Activated T-cell treated with anti-CD3 and anti-CD28 coated beads, Interleukin-2, amount 50 U/mL, for 48 hours (primary cell): ENCODE data around the gene SOAT2.
"Not testable (repeated sequence)": the region's sequence is repeated elsewhere in the genome, so short reads cannot be mapped to it uniquely, and the experiment has no call there.

ENCODE experiments used
- DNase-seq, 2 experiments: peaks; one replicate each; pipeline ENCODE4 v3.0.0-alpha.2; 2020

SOAT2 gene

DNA sequence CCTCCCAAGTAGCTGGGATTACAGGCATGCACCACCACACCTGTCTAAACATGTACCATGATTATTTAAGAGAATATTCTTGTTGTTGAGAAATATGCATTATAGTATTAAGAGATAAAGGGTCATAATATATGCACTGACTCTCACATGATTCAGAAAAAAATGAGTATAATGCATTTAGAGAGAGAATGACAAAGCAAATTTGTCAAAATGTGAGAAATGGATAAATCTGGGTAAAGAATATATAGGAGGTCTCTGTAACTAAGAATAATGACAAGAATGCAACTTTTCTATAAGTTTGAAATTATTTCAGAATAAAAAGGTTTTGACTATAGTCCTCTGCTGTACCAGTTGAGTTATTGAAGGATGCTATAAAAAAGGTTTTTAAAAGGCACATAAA lies 49.1 kb downstream of the SOAT2 start:
- DNase-seq: no peak

DNA sequence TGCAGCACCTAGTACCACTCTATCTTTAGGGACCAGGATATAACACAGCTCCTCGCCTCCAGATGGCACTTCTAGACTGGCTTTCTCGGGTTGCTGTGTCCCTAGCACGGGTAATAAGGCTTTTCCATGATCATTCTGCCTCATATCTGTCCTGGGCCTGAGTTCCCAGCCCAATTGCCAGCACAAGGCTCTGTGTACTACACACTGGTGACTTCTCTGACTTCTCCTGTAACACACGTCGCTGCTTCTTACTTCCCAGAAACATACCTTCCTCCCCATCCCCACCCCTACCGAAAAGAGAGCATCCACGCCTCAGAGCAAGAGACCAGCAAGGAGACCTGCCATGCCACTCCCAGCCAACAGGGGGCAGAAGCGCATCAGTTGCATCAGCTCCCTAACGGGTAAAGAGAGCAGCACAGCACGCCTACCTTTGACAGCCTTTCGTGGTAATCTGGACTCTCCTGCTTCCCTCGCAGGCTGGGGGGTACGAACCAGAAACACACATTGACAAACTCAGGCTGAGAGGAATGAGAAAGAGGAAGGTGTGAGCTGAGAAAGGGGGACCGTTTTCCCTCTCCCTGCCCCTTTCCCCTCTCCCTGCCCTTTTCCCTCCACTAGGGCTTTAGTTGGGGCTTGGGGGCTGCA lies 56.0 kb downstream of the SOAT2 start:
- peak; percentile 96 to 98 for DNase-seq

DNA sequence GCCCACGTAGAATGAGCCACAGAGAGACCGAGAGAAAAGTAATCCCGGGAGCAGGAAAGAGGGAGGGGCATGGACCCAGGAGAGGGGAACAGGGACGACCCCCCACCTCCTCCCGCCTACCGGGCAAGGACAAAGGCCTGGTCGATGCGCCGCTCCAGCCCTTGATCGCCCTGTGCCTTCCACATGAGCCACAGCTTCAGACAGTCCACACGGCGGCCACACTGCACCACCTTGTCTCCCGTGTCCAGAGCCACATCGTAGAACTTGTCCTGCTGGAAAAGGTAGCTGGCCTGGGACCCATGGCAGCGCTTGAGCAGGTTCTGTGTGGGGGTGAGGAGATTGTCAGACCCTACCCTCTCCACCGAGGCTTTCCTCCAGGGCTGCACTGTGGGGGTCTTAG lies 56.7 kb downstream of the SOAT2 start:
- DNase-seq: no peak

DNA sequence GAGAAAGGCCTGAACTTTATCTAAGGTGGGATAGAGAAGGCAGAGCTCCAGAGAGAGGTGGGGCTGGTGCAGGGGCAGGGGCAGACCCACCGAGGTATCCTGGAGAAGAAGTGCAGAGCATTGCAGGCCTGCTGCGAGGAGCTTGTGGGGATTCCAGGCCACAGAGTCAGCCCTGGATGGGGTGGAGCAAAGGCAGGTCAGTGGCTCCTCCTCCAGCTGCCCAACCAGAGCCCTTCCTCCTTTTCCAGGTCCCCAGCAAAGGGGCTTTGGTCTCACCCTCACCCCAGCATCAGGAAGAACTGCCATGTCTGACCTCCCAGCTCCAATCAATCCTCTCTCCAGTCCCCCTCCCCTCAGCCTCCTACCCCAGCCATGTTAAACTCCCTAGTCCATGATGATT lies 57.4 kb downstream of the SOAT2 start:
- DNase-seq: no peak

DNA sequence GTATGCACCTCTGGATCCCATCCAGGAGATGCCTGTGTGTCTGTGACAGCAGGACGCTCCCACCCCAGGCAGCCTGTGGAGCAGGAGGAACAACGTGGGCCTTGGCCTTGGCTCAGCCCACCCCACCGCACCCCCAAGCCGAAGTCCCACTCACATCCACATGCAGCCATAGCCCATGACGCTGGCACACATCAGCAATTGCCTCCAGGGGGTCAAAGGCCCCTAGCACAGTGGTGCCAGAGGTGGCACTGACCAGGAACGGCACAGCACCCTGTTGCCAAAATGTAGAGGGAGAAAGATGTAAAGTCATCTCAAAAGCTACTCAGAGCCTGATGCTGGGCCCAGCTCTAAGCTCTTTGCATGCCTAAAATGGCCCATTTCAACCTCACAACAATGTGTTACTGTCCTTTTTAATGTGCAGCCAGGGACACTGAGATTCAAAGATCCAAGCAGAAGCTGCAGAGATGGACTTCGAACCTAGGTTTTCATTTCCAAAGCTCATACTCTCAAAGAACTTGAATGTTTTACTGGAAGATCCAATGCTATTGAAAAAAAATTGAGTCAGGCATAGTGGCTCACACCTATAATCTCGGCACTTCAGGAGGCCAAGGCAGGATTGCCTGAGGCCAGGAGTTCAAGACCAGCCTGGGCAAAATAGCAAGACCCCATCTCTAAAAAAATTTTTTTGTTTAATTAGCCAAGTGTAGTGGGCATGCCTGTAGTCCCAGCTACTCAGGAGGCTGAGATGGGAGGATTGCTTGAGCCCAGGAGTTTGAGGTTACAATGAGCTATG lies 58.0 kb downstream of the SOAT2 start:
- no peak for DNase-seq

DNA sequence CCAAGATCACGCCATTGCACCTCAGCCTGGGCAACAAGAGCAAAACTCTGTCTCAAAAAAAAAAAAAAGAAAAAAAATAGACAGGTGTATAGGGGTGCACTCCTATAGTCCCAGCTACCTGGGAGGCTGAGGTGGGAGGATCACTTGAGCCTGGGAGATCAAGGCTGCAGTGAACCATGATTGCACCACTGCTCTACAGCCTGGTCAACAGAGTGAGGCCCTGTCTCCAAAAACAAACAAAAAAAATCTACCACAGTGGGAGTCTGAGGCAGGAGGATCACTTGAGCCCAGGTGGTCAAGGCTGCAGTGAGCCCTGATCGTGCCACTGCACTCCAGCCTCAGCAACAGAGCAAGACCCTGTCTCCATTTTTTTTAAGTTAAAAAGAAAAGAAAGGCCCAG lies 59.7 kb downstream of the SOAT2 start:
- not testable (repeated sequence) for DNase-seq

DNA sequence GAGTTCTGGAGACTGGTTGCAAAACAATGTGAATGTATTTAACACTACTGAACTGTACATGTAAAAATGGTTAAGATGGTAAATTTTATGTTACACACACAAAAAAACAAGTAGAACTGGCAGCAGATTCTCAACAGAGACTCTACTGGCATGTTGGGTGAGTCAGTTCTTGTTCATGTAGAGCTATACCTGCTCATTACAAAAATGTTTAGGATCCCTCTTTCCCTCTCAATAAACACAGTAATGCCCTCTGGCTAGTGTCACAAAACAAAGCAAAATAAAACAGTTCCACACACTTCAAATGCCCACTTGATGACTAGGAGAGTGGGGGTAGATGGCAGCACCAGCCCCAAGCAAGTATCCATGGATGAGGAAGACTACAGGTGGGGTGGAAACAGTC lies 63.6 kb downstream of the SOAT2 start:
- DNase-seq: no peak

DNA sequence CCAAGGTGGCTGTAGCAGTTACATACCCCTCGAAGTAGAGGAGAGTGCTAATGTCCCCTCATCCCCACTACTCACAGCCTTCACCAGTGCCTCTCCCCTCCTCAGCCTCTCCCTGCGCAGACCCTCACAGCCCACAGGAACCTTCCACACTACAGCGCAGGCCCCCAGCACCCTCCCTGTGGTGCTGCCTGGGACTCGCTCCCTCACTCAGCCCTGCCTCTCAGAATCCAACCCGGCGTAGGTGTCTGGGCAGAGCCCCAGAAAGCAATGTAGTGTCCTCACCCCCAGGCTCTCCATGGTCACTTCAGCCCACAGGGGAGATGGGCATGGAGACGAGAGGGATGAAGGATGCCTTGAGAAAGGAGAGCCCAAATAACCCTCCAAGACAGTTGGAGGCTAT lies 66.4 kb downstream of the SOAT2 start:
- peak in 1 of 2 experiments; percentile 8 for DNase-seq

DNA sequence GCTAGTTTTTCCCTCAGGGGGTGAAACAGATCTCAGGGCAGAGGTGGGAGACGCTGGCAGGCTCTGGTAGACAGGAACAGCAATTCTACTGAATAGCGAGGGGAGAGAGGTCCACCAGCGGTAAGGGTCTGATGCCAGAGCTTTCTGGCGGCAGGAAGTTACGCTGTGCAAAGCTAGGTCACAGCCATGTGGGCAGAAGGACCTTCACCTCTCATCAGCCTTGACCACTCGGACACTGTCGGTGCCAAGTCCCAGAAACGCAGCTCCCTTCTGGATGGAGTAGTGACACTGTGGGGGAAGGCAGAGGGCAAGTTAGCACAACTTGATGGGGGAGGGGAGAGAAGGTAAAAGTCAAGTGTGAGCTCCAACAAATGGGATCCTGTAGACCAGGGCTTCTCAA lies 66.9 kb downstream of the SOAT2 start:
- DNase-seq: peak in 1 of 2 experiments; percentile 10

DNA sequence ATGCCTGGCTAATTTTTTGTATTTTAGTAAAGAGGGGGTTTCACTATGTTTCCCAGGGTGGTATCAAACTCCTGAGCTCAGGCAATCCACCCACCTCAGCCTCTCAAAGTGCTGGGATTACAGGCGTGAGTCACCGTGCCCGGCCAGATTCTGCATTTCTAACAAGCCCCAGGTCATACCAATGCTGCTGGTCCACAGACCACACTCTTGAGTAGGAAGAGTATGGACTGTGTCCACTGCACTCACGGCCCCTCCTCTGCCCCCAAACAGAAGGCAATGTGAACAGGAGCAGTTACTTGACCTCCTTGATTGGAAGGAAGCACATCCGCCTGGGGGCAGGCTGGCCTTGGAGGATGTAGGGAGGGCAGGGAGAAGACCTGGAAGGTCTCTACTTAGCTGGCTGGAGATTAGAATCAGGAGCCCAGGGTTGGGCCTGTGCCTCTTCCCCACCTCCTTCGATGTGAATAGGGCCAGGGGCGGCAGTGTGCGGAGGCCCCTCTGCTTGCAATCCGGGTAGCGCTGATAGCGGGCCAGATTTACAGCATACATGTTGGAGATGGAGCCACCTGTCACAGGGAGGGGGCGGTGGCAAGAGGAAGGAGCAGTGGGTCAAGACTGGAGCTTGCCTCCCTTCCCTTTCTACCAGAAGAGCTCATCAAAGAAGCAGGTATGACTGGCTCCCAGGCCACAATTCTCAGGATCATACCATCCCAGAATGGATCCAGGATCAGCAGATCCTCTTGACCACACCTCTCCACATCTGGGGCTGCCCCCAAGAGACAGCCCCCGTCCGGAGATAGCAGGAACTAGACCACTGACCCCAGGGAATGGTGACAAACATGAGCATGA lies 67.8 kb downstream of the SOAT2 start:
- peak in 1 of 2 experiments; percentile 10 for DNase-seq

DNA sequence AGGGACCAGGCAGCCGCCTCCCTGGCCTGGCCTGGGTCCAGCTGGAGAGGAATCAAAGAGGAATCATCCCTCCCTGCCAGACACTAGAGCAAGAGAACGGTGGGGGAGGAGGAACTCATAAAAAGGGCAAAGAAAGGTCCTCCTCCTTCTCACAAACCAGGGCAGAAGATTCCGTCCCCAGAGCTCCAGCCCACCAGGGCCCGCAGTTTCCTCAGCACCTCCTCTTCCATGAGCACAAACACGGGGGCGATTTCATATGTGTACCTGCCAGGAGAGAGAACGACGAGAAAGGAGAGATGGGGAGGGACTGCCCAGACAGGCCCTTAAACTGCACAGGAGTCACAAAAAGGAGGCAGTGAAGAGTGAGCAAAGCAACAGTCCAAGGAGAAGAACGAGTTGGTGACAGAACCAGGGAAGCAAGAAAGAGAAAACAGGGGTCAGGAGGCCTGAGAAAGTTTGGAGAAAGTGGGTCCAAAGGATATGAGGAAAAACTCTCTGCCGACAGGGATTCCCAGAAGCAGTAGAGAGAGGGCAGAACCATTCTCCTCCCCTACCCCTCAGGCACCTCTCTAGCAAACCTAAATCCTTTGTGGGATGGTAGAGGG lies 68.5 kb downstream of the SOAT2 start:
- peak in 1 of 2 experiments; percentile 2 for DNase-seq

DNA sequence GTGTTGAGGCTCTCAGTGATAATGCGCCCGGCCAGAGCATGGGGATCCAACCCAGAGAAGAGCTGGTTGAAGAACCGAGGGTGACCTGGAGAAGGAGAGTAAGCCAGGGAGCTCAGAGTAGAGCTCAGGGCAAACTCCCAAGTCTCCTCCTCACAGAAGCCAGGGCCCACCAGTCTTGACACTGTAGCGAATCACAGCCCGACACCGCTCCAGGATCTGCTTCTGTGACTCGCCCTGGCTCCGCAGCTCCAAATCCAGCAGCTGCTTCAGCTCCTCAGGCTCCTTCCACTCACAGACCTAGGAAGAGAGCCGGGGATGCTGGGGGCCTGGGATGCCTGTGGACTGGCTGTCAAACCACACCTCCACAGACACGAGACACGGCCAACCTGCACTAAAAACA lies 69.1 kb downstream of the SOAT2 start:
- peak in 1 of 2 experiments; percentile 5 for DNase-seq

DNA sequence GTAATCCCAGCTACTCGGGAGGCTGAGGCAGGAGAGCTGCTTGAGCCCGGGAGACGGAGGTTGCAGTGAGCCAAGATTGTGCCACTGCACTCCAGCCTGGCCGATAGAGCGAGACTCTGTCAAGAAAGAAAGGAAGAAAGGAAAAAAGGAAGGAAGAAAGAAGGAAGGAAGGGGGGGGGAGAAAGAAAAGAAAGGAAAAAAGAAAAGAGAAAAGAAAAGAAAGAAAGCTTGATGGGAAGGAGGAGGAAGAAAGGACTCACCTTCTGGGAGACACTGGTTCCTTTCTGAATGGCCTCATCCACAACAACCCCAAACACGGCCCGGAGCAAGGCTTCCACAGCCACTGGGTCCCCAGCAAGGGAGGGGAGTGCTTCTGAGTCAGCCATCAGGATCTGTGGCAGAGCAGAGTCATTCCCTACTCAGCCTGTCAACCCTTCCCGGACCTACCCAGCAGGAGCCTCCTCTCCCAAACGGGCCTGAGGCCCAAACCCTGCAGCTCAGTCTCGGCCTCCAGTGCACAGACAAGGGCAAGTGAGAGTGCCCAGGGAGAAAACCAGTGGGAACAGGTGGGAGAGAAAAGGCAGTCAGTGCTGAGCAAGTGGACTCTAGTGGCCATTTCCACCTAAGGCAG lies 69.9 kb downstream of the SOAT2 start:
- peak in 1 of 2 experiments; percentile 14 for DNase-seq
